Measurements from ENCODE around the gene PGLYRP2.

DNA sequence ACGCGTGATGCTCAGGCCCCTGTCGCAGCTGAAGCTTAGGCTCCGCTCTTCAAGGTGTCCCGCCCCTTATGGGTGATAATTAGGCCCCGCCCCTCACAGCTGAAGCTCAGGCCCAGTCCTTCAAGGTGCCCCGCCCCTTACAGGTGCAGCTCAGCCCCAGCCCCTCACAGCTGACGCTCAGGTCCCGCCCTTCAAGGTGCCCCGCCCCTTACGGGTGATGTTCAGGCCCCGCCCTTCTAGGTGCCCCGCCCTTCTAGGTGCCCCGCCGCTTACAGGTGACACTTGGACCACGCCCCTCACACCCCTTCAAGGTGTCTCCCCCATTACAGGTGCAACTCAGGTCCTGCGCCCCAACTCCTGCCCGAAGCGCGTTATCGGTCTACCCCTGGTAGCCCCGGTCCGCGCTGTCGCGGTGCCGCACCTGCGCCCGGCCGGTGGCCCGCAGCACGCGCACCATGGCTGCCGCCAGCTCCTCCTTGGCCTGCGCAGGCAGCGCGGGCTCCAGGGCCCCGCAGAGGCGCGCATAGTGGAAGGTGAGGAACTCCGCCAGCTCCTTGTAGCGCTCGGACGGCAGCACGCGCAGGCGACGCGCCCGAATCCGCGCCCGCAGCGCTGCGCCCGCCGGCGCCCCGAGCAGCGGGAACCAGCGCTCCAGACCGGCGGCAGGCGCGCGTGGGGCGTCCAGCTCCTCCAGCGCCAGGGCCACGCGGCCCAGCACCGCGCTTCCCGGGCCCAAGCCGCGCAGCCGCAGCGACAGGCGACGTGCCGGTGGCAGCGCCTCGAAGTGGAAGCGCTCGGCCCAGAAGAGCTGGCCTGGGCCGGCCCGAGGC lies 22.2 kb downstream of the PGLYRP2 start:
- no peak for TF ChIP-seq SUZ12 (IDR thresholded peaks at IDR 0.05)
- TF ChIP-seq TARDBP (IDR thresholded peaks at IDR 0.05): no peak
- no peak for TF ChIP-seq NFRKB (IDR thresholded peaks at IDR 0.05)
- no peak for TF ChIP-seq FOXA1 (IDR thresholded peaks at IDR 0.05)
- no peak for TF ChIP-seq ELF4 (IDR thresholded peaks at IDR 0.05)
- no peak for TF ChIP-seq HDGF (IDR thresholded peaks at IDR 0.05; ENCODE audit: borderline replicate concordance)
- TF ChIP-seq FOXM1 (IDR thresholded peaks at IDR 0.05; ENCODE audit: borderline replicate concordance): no peak
- TF ChIP-seq BHLHE40 (IDR thresholded peaks at IDR 0.05; ENCODE audit: borderline replicate concordance): no peak
- no peak for TF ChIP-seq ZNF384 (IDR thresholded peaks at IDR 0.05)
- no peak for TF ChIP-seq FOXK2 (IDR thresholded peaks at IDR 0.05)
- no peak for TF ChIP-seq ARNT (IDR thresholded peaks at IDR 0.05)
- TF ChIP-seq SP1 (IDR thresholded peaks at IDR 0.05): no peak
- no peak for TF ChIP-seq L3MBTL2 (conservative IDR thresholded peaks at IDR 0.05)
- no peak for TF ChIP-seq PKNOX1 (IDR thresholded peaks at IDR 0.05)

All from HEK293T (cell line).